Esophagus squamous epithelium (tissue), 4 donors: ENCODE measurements around the gene HYCC2.

Source experiments
- CTCF ChIP-seq, 6 experiments: fragments of 450-650 bp in 4 of 6; fragments of 200-600 bp in 2 of 6; sonication (generic) in 2 of 6; IDR thresholded peaks; one replicate each; pipeline ENCODE4 v1.5.1; 2016 to 2019; ENCODE audit warnings: antibody characterized with exemption in 6 of 6, mild to moderate bottlenecking in 4 of 6, moderate library complexity in 4 of 6
- POLR2A ChIP-seq, 4 donors: fragments of 450-650 bp; IDR thresholded peaks; one replicate each; pipeline ENCODE4 v1.6.1; 2017; ENCODE audit warnings: antibody characterized with exemption in 4 of 4, mild to moderate bottlenecking in 4 of 4, moderate library complexity in 3 of 4

GRCh38 chr2:201049455-201049854, 22.0 kb downstream of the HYCC2 start:
- TF ChIP-seq CTCF (IDR thresholded peaks at IDR 0.05) (no peak), POLR2A (IDR thresholded peaks at IDR 0.05) (no peak)
